SK-N-SH (cell line): ENCODE data around the gene ARHGEF19. TPM values are rescaled to one million over a fixed set of nuclear protein-coding genes. Genes with fewer than 3 reads are reported as not detected.

Experiments used
- CTCF ChIA-PET: fragments of 300-600, 350-600 bp; formaldehyde crosslinking; extraction: SDS; loops from one replicate; lab custom pipeline; 2021; lab: Yijun Ruan, JAX
- POLR2A ChIA-PET: fragments of 350-600 bp; sonication (Branson Sonifier 250); formaldehyde crosslinking; extraction: SDS; loops from one replicate; lab custom pipeline; 2020; ENCODE audit warnings: antibody characterized with exemption, inconsistent platforms; lab: Yijun Ruan, JAX
- DNase-seq: peaks from one replicate; pipeline ENCODE4 v3.0.0; 2012
- H2AFZ ChIP-seq: fragments of 200-600 bp; sonication (generic); 2 replicates; pipeline ENCODE4 v1.8.1; 2016; ENCODE audit warnings: antibody characterized with exemption, mild to moderate bottlenecking, low read depth
- H3F3A ChIP-seq: fragments of 200-600 bp; sonication (generic); replicated peaks from 2 replicates; pipeline ENCODE3; 2016; ENCODE audit warnings: antibody characterized with exemption, mild to moderate bottlenecking; ENCODE audit not compliant: insufficient read depth
- H3K27ac ChIP-seq, 2 experiments: fragments of 200-500 bp in 1 of 2; fragments of 200-600 bp in 1 of 2; sonication (Bioruptor generic) in 1 of 2; sonication (generic), shearing (Covaris generic) in 1 of 2; 2 replicates each; pipeline versions ENCODE4 v1.5.1 to v1.6.1; 2014 to 2016; ENCODE audit warnings: low read depth in 2 of 2, inconsistent platforms in 1 of 2, low read length in 1 of 2, mild to moderate bottlenecking in 1 of 2, mixed read lengths in 1 of 2
- H3K27me3 ChIP-seq: fragments of 200-600 bp; sonication (generic), shearing (Covaris generic); 2 replicates; pipeline ENCODE4 v1.6.1; 2016; ENCODE audit warnings: mixed run types; ENCODE audit not compliant: insufficient read depth
- H3K36me3 ChIP-seq, 2 experiments: fragments of 200-500 bp in 1 of 2; fragments of 200-600 bp in 1 of 2; sonication (Bioruptor generic) in 1 of 2; sonication (generic) in 1 of 2; replicated peaks in 1 of 2; 2 replicates each; pipeline versions ENCODE3 to v1.5.1; 2014 to 2016; ENCODE audit warnings: low read length in 1 of 2, mild to moderate bottlenecking in 1 of 2; ENCODE audit not compliant: insufficient read depth in 2 of 2, control insufficient read depth in 1 of 2
- H3K4me1 ChIP-seq, 2 experiments: fragments of 200-500 bp in 1 of 2; fragments of 200-600 bp in 1 of 2; sonication (Bioruptor generic) in 1 of 2; sonication (generic), shearing (Covaris generic) in 1 of 2; 2 replicates each; pipeline versions ENCODE4 v1.5.1 to v1.6.1; 2014 to 2016; ENCODE audit warnings: low read depth in 1 of 2, low read length in 1 of 2, mixed run types in 1 of 2; ENCODE audit not compliant: insufficient read depth in 2 of 2, control insufficient read depth in 1 of 2
- H3K4me2 ChIP-seq: fragments of 200-600 bp; sonication (generic), shearing (Covaris generic); 2 replicates; pipeline ENCODE4 v1.6.1; 2017; ENCODE audit warnings: mixed run types
- H3K4me3 ChIP-seq, 2 experiments: fragments of 200-500 bp in 1 of 2; fragments of 200-600 bp in 1 of 2; sonication (Bioruptor generic) in 1 of 2; sonication (generic), shearing (Covaris generic) in 1 of 2; 2 replicates each; pipeline versions ENCODE4 v1.5.1 to v1.8.1; 2014 to 2016; ENCODE audit warnings: low read depth in 2 of 2, inconsistent platforms in 1 of 2, low read length in 1 of 2, mild to moderate bottlenecking in 1 of 2, mixed read lengths in 1 of 2, moderate library complexity in 1 of 2
- H3K79me2 ChIP-seq: fragments of 200-600 bp; sonication (generic); 2 replicates; pipeline ENCODE4 v1.8.1; 2017; ENCODE audit warnings: mild to moderate bottlenecking; ENCODE audit not compliant: insufficient read depth
- H3K9ac ChIP-seq: fragments of 200-600 bp; sonication (generic); 2 replicates; pipeline ENCODE4 v1.6.1; 2017; ENCODE audit warnings: mixed run types
- H3K9me2 ChIP-seq: fragments of 200-600 bp; sonication (generic); 2 replicates; pipeline ENCODE4 v1.6.1; 2017; ENCODE audit warnings: mixed run types
- H3K9me3 ChIP-seq: fragments of 200-600 bp; sonication (generic); 2 replicates; pipeline ENCODE4 v1.6.1; 2017; ENCODE audit warnings: mixed run types, mild to moderate bottlenecking, moderate library complexity
- H4K20me1 ChIP-seq: fragments of 200-600 bp; sonication (generic); 2 replicates; pipeline ENCODE4 v1.6.1; 2017; ENCODE audit warnings: mild to moderate bottlenecking, mixed run types; ENCODE audit not compliant: insufficient read depth
- CTCF ChIP-seq: fragments of 200-600 bp; sonication (generic); IDR thresholded peaks from 2 replicates; pipeline ENCODE4 v1.6.1; 2017; ENCODE audit warnings: antibody characterized with exemption, mild to moderate bottlenecking, moderate library complexity
- FOSL2 ChIP-seq: IDR thresholded peaks from 2 replicates; pipeline ENCODE4 v1.4.0; 2012; ENCODE audit warnings: low read depth, mild to moderate bottlenecking, moderate library complexity, borderline replicate concordance
- GABPA ChIP-seq: IDR thresholded peaks from 2 replicates; pipeline ENCODE4 v1.4.0; 2012; ENCODE audit warnings: low read depth, mild to moderate bottlenecking
- GATA2 ChIP-seq: sonication (generic); formaldehyde crosslinking; IDR thresholded peaks from 2 replicates; pipeline ENCODE4 v1.5.0; 2020; ENCODE audit warnings: mild to moderate bottlenecking, missing genetic modification reagents
- IRF3 ChIP-seq: fragments of 150-350 bp; IDR thresholded peaks from 2 replicates; pipeline ENCODE4 v1.6.1; 2016; ENCODE audit warnings: mild to moderate bottlenecking, low read depth, low read length
- JUND ChIP-seq: IDR thresholded peaks from 2 replicates; pipeline ENCODE4 v1.4.0; 2012
- MAX ChIP-seq: IDR thresholded peaks from 2 replicates; pipeline ENCODE4 v1.4.0; 2012; ENCODE audit warnings: low read depth
- MEF2A ChIP-seq: IDR thresholded peaks from 2 replicates; pipeline ENCODE4 v1.4.0; 2012; ENCODE audit warnings: low read depth, borderline replicate concordance
- MXI1 ChIP-seq: IDR thresholded peaks from 2 replicates; pipeline ENCODE4 v1.6.1; 2012; ENCODE audit warnings: mild to moderate bottlenecking, low read depth, low read length, improper control_type of control experiment
- NFIC ChIP-seq: IDR thresholded peaks from 2 replicates; pipeline ENCODE4 v1.4.0; 2012; ENCODE audit warnings: borderline replicate concordance
- RCOR1 ChIP-seq: fragments of 150-350 bp; IDR thresholded peaks from 2 replicates; pipeline ENCODE4 v1.6.1; 2017; ENCODE audit warnings: antibody characterized with exemption, low read length
- REST ChIP-seq: IDR thresholded peaks from 2 replicates; pipeline ENCODE4 v1.6.1; 2012; ENCODE audit warnings: mild to moderate bottlenecking, low read depth, low read length, moderate library complexity
- RFX5 ChIP-seq: IDR thresholded peaks from 2 replicates; pipeline ENCODE4 v1.6.1; 2012; ENCODE audit warnings: mild to moderate bottlenecking, improper control_type of control experiment, low read length
- SMC3 ChIP-seq: IDR thresholded peaks from 2 replicates; pipeline ENCODE4 v1.6.1; 2012; ENCODE audit warnings: low read depth, low read length, improper control_type of control experiment
- TAF1 ChIP-seq: IDR thresholded peaks from 2 replicates; pipeline ENCODE4 v1.6.1; 2012; ENCODE audit warnings: low read depth, mild to moderate bottlenecking, low read length, moderate library complexity, borderline replicate concordance
- TCF12 ChIP-seq: IDR thresholded peaks from 2 replicates; pipeline ENCODE4 v1.4.0; 2012
- YY1 ChIP-seq: IDR thresholded peaks from 2 replicates; pipeline ENCODE4 v1.4.0; 2012; ENCODE audit warnings: low read depth, mild to moderate bottlenecking
- WGBS: methylation state at CpG from one replicate; pipeline ENCODE4 v1.1.6; 2017; ENCODE audit warnings: low lambda C conversion rate; 5-methylcytosine and 5-hydroxymethylcytosine counted together
- polyA plus RNA-seq, 3 experiments: library from polyadenylated mRNA; depleted of rRNA; stranded (reverse); fragments of >200 nt; gene quantifications; 2 replicates each; pipeline ENCODE4 v1.2.3, GENCODE V29; 2012
- TF ChIP-seq, protein P1 (sequence below): IDR thresholded peaks from 2 replicates; pipeline ENCODE4 v1.4.0; 2012; ENCODE audit warnings: low read depth, borderline replicate concordance

The ARHGEF19 gene
- polyA plus RNA-seq, 1 of the 3 experiments (the other 2 are of a cell fraction), result 11.5 TPM

DNA sequence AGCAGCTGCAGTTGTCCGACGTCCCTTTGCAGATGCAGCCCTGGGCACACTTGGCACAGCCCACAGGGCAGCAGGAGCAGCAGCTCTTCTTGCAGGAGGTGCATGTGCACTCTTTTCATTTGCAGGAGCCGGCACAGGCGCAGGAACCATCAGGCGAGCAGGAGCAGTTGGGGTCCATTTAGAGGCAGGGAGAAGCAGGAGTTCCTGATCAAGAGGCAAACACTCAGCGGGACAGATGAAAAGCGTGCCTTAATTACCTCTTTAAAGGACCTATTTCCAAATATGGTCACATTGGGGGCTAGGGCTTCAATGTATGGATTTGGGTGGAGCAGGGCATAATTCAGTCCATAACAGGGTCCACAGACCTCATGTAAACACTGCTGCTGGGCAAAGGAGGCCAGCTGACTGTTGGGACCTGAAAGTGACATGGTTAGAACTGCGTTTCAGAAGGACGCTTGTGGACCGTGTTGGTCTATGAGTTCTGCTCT is 28.8 kb upstream of the ARHGEF19 start:
- H3K9me3 ChIP-seq, result no peaks in the 10 kb centered on the region
- CTCF ChIA-PET, result interaction anchor here (0.8 to 5.8 kb wide), 4 partner anchors 24 to 161 kb away, joined by 3 to 94 read pairs (median 4); partner anchors contain the start of gene FBXO42
- H3K36me3 ChIP-seq, result no peaks in the 10 kb centered on the region
- no peak overlapping the region for H3K9ac ChIP-seq
- H3K4me3 ChIP-seq, result no peak overlapping the region
- peaks cover 6 to 27% of the 10 kb centered on the region in 2 experiments for H3K4me1 ChIP-seq
- H3F3A ChIP-seq, result peaks cover 15% of the 10 kb centered on the region
- no peak overlapping the region for H2AFZ ChIP-seq
- H3K27me3 ChIP-seq, result no peaks in the 10 kb centered on the region
- no peaks in the 10 kb centered on the region for H3K79me2 ChIP-seq
- 92% methylated on average over 8 of the region's 10 CpGs for WGBS
- H4K20me1 ChIP-seq, result no peaks in the 10 kb centered on the region
- TF ChIP-seq MEF2A (no peak), MXI1 (no peak), MAX (no peak), IRF3 (no peak), FOSL2 (no peak), YY1 (no peak), TAF1 (no peak), REST (no peak), JUND (no peak), CTCF (no peak), RFX5 (no peak), TCF12 (no peak), GABPA (no peak), NFIC (no peak), SMC3 (no peak), GATA2 (CRISPR knock-in tag) (no peak), RCOR1 (no peak)
- TF ChIP-seq, protein P1, sequence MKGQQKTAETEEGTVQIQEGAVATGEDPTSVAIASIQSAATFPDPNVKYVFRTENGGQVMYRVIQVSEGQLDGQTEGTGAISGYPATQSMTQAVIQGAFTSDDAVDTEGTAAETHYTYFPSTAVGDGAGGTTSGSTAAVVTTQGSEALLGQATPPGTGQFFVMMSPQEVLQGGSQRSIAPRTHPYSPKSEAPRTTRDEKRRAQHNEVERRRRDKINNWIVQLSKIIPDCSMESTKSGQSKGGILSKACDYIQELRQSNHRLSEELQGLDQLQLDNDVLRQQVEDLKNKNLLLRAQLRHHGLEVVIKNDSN, result no peak
- no peaks in the 10 kb centered on the region for H3K9me2 ChIP-seq
- H3K27ac ChIP-seq, result peak overlapping the region in 1 of 2 experiments; percentile 41; a peak in 1 of 4 replicates
- no peak overlapping the region for H3K4me2 ChIP-seq
- no peak for DNase-seq
- POLR2A ChIA-PET, result interaction anchor here (1.3 kb wide), 1 partner anchor 111 kb away, joined by 5 read pairs; the partner anchor contains the start of gene FBXO42
